WTC11 (cell line): ENCODE results near the gene MARK3. TPM values are rescaled to one million over a fixed set of nuclear protein-coding genes. Genes with fewer than 3 reads are reported as not detected.

Source experiments
- ATAC-seq: fragments of 200-7000 bp; cut with Tn5 transposase; 2 replicates; pipeline ENCODE4 v1.10.0; 2021; ENCODE audit warnings: mild to moderate bottlenecking, moderate library complexity
- CTCF ChIA-PET: fragments of 300-600 bp; sonication (Branson Sonifier 250); formaldehyde crosslinking; loops from one replicate; lab custom pipeline; 2021; ENCODE audit warnings: antibody characterized with exemption; lab: Charles Lee
- POLR2A ChIA-PET: fragments of 350-600 bp; sonication (Branson Sonifier 250); formaldehyde crosslinking; loops from one replicate; lab custom pipeline; 2021; ENCODE audit warnings: antibody characterized with exemption; lab: Charles Lee
- DNase-seq: peaks from one replicate; pipeline ENCODE4 v3.0.0; 2021; ENCODE audit warnings: low spot score
- H3K27ac Mint-ChIP-seq: 2 replicates; pipeline ENCODE4 v1.8.0; 2021; ENCODE audit warnings: mixed read lengths
- H3K27me3 Mint-ChIP-seq: 2 replicates; pipeline ENCODE4 v1.8.0; 2021; ENCODE audit warnings: low read depth, mild to moderate bottlenecking, moderate library complexity, mixed read lengths
- H3K36me3 Mint-ChIP-seq: 2 replicates; pipeline ENCODE4 v1.8.0; 2021; ENCODE audit warnings: mixed read lengths
- H3K4me1 Mint-ChIP-seq: 2 replicates; pipeline ENCODE4 v1.8.0; 2022; ENCODE audit warnings: mixed read lengths
- H3K4me3 Mint-ChIP-seq: 2 replicates; pipeline ENCODE4 v1.8.0; 2021; ENCODE audit warnings: mild to moderate bottlenecking, moderate library complexity, mixed read lengths
- H3K9me3 Mint-ChIP-seq: 2 replicates; pipeline ENCODE4 v1.8.0; 2021; ENCODE audit warnings: mixed read lengths
- AFF4 ChIP-seq: sonication (generic); formaldehyde crosslinking; IDR thresholded peaks from 2 replicates; pipeline ENCODE4 v1.8.1; 2023; ENCODE audit warnings: mild to moderate bottlenecking, missing genetic modification reagents, borderline replicate concordance
- ATF1 ChIP-seq: sonication (generic); formaldehyde crosslinking; IDR thresholded peaks from 2 replicates; pipeline ENCODE4 v1.8.1; 2023; ENCODE audit warnings: mild to moderate bottlenecking, moderate library complexity, missing genetic modification reagents
- ATF2 ChIP-seq: sonication (generic); formaldehyde crosslinking; IDR thresholded peaks from 2 replicates; pipeline ENCODE4 v1.8.1; 2022; ENCODE audit warnings: low read depth, missing genetic modification reagents, borderline replicate concordance
- ATF3 ChIP-seq: sonication (generic); formaldehyde crosslinking; conservative IDR thresholded peaks from 2 replicates; pipeline ENCODE4 v1.8.1; 2022; ENCODE audit warnings: mild to moderate bottlenecking, missing genetic modification reagents
- CREM ChIP-seq: sonication (generic); formaldehyde crosslinking; IDR thresholded peaks from 2 replicates; pipeline ENCODE4 v1.8.1; 2022; ENCODE audit warnings: mild to moderate bottlenecking, missing genetic modification reagents, moderate library complexity
- HMGA2 ChIP-seq: fragments of 250-450 bp; sonication (Bioruptor Pico); IDR thresholded peaks from 2 replicates; pipeline ENCODE4 v1.4.0; 2021; ENCODE audit warnings: mild to moderate bottlenecking, moderate library complexity
- MAX ChIP-seq: sonication (generic); formaldehyde crosslinking; IDR thresholded peaks from 2 replicates; pipeline ENCODE4 v1.8.0; 2022; ENCODE audit warnings: mild to moderate bottlenecking, missing genetic modification reagents
- SMAD3 ChIP-seq: sonication (generic); formaldehyde crosslinking; IDR thresholded peaks from 2 replicates; pipeline ENCODE4 v1.8.0; 2022; ENCODE audit warnings: missing genetic modification reagents, mild to moderate bottlenecking, borderline replicate concordance
- SMAD4 ChIP-seq: sonication (generic); formaldehyde crosslinking; IDR thresholded peaks from 2 replicates; pipeline ENCODE4 v1.8.0; 2022; ENCODE audit warnings: mild to moderate bottlenecking, missing genetic modification reagents
- TEAD4 ChIP-seq: sonication (generic); formaldehyde crosslinking; IDR thresholded peaks from 2 replicates; pipeline ENCODE4 v1.8.0; 2022; ENCODE audit warnings: mild to moderate bottlenecking, missing genetic modification reagents
- ZNF396 ChIP-seq: fragments of 250-450 bp; sonication (Bioruptor Pico); IDR thresholded peaks from 2 replicates; pipeline ENCODE4 v1.8.0; 2021; ENCODE audit warnings: mild to moderate bottlenecking, moderate library complexity, borderline replicate concordance
- ZNF423 ChIP-seq: fragments of 250-450 bp; sonication (Bioruptor Pico); IDR thresholded peaks from 2 replicates; pipeline ENCODE4 v2.1.2; 2022; ENCODE audit warnings: mild to moderate bottlenecking, moderate library complexity
- total RNA-seq: library from RNA; stranded (reverse); gene quantifications from 3 replicates; pipeline ENCODE4 v1.2.3, GENCODE V29; 2021
- TF ChIP-seq, protein P1 (sequence below): sonication (generic); formaldehyde crosslinking; IDR thresholded peaks from 2 replicates; pipeline ENCODE4 v1.8.1; 2023; ENCODE audit warnings: mild to moderate bottlenecking, missing genetic modification reagents, moderate library complexity
- TF ChIP-seq, protein P2 (sequence below): fragments of 250-450 bp; sonication (Bioruptor Pico); IDR thresholded peaks from 2 replicates; pipeline ENCODE4 v1.8.0; 2021; ENCODE audit warnings: mild to moderate bottlenecking
- TF ChIP-seq, protein P3 (sequence below): sonication (generic); formaldehyde crosslinking; IDR thresholded peaks from 2 replicates; pipeline ENCODE4 v1.8.0; 2023; ENCODE audit warnings: mild to moderate bottlenecking, missing genetic modification reagents
- TF ChIP-seq, protein P4 (sequence below): fragments of 250-450 bp; sonication (Bioruptor Pico); IDR thresholded peaks from 2 replicates; pipeline ENCODE4 v1.9.0; 2021; ENCODE audit warnings: mild to moderate bottlenecking, borderline replicate concordance

The MARK3 gene
- total RNA-seq, 1 experiment from 2014 or later: 93.7 TPM

GRCh38 chr14:103545915-103546651 is 160.9 kb downstream of the MARK3 start:
- no peak overlapping the region for H3K27ac Mint-ChIP-seq
- POLR2A ChIA-PET: no interaction called here

DNA sequence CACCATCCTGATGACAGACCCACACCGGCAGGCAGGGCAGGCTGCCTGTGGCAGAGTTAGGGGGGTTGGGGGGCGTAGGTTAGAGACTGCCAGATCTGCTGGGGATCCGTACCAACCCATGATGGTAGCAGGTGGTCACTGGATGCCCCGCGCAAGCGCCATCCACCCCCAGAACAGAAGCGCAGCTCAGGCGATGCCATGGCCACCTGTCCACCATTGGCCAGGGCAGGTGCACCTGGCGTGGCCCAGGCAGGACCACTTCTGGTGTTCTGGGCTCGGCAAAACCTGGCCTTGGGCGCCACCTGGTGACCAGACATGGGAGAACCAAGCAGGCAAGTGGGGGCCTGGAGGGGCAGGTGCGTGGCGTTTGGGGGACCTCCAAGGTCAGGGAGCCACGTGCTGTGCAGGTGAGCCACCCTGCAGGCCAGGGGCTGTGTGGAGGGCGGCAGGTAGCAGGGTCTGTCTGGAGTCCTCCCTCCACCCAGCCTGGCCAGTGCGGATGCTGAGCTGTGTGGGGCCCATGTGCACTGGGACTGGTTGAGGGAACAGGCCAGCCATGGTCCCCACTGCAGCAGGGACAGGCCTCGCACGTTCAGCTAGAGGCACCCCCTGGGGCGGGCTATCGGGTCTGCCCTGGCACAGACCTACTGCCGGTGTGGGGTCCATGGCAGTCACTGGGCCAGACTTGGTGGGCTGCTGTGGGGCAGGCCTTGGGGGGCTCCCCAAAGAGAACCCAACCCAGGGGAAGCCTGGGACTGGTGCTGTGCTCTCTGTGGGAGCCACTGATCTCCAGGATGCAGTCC is 161.6 kb downstream of the MARK3 start:
- ChIA-PET POLR2A (interaction anchor here (0.5 kb wide), 2 partner anchors 46 to 1103 kb away, joined by 3 read pairs; no protein-coding TSS in a partner anchor), CTCF (interaction anchor here (0.6 to 21.0 kb wide), 19 partner anchors 8 to 213 kb away, joined by 3 to 455 read pairs (median 4); partner anchors contain the start of genes BAG5, CKB, COA8 and EIF5)
- no peak overlapping the region for H3K4me3 Mint-ChIP-seq
- H3K36me3 Mint-ChIP-seq: no peaks in the 10 kb centered on the region
- no peaks in the 10 kb centered on the region for H3K9me3 Mint-ChIP-seq
- no peaks in the 10 kb centered on the region for H3K27me3 Mint-ChIP-seq
- DNase-seq (peak; percentile 94), ATAC-seq (peak; percentile 67)
- no peak overlapping the region for H3K27ac Mint-ChIP-seq
- peaks cover 7% of the 10 kb centered on the region for H3K4me1 Mint-ChIP-seq
- TF ChIP-seq CREM (CRISPR knock-in tag) (no peak), HMGA2 (CRISPR knock-in tag) (no peak), ATF1 (CRISPR knock-in tag) (no peak), ATF3 (CRISPR knock-in tag) (no peak), ZNF423 (CRISPR knock-in tag) (no peak), MAX (CRISPR knock-in tag) (peak; percentile 51; the same call in 1 of the 2 replicates), SMAD4 (CRISPR knock-in tag) (no peak), SMAD3 (no peak), ATF2 (CRISPR knock-in tag) (no peak), TEAD4 (CRISPR knock-in tag) (no peak), AFF4 (CRISPR knock-in tag) (no peak)
- TF ChIP-seq, protein P1, sequence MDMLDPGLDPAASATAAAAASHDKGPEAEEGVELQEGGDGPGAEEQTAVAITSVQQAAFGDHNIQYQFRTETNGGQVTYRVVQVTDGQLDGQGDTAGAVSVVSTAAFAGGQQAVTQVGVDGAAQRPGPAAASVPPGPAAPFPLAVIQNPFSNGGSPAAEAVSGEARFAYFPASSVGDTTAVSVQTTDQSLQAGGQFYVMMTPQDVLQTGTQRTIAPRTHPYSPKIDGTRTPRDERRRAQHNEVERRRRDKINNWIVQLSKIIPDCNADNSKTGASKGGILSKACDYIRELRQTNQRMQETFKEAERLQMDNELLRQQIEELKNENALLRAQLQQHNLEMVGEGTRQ (CRISPR knock-in tag): peak; percentile 42; the same call in 1 of the 2 replicates
- TF ChIP-seq, protein P2, sequence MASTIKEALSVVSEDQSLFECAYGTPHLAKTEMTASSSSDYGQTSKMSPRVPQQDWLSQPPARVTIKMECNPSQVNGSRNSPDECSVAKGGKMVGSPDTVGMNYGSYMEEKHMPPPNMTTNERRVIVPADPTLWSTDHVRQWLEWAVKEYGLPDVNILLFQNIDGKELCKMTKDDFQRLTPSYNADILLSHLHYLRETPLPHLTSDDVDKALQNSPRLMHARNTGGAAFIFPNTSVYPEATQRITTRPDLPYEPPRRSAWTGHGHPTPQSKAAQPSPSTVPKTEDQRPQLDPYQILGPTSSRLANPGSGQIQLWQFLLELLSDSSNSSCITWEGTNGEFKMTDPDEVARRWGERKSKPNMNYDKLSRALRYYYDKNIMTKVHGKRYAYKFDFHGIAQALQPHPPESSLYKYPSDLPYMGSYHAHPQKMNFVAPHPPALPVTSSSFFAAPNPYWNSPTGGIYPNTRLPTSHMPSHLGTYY: no peak
- TF ChIP-seq, protein P3, sequence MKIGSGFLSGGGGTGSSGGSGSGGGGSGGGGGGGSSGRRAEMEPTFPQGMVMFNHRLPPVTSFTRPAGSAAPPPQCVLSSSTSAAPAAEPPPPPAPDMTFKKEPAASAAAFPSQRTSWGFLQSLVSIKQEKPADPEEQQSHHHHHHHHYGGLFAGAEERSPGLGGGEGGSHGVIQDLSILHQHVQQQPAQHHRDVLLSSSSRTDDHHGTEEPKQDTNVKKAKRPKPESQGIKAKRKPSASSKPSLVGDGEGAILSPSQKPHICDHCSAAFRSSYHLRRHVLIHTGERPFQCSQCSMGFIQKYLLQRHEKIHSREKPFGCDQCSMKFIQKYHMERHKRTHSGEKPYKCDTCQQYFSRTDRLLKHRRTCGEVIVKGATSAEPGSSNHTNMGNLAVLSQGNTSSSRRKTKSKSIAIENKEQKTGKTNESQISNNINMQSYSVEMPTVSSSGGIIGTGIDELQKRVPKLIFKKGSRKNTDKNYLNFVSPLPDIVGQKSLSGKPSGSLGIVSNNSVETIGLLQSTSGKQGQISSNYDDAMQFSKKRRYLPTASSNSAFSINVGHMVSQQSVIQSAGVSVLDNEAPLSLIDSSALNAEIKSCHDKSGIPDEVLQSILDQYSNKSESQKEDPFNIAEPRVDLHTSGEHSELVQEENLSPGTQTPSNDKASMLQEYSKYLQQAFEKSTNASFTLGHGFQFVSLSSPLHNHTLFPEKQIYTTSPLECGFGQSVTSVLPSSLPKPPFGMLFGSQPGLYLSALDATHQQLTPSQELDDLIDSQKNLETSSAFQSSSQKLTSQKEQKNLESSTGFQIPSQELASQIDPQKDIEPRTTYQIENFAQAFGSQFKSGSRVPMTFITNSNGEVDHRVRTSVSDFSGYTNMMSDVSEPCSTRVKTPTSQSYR (CRISPR knock-in tag): no peak
- TF ChIP-seq, protein P4, sequence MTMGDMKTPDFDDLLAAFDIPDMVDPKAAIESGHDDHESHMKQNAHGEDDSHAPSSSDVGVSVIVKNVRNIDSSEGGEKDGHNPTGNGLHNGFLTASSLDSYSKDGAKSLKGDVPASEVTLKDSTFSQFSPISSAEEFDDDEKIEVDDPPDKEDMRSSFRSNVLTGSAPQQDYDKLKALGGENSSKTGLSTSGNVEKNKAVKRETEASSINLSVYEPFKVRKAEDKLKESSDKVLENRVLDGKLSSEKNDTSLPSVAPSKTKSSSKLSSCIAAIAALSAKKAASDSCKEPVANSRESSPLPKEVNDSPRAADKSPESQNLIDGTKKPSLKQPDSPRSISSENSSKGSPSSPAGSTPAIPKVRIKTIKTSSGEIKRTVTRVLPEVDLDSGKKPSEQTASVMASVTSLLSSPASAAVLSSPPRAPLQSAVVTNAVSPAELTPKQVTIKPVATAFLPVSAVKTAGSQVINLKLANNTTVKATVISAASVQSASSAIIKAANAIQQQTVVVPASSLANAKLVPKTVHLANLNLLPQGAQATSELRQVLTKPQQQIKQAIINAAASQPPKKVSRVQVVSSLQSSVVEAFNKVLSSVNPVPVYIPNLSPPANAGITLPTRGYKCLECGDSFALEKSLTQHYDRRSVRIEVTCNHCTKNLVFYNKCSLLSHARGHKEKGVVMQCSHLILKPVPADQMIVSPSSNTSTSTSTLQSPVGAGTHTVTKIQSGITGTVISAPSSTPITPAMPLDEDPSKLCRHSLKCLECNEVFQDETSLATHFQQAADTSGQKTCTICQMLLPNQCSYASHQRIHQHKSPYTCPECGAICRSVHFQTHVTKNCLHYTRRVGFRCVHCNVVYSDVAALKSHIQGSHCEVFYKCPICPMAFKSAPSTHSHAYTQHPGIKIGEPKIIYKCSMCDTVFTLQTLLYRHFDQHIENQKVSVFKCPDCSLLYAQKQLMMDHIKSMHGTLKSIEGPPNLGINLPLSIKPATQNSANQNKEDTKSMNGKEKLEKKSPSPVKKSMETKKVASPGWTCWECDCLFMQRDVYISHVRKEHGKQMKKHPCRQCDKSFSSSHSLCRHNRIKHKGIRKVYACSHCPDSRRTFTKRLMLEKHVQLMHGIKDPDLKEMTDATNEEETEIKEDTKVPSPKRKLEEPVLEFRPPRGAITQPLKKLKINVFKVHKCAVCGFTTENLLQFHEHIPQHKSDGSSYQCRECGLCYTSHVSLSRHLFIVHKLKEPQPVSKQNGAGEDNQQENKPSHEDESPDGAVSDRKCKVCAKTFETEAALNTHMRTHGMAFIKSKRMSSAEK (CRISPR knock-in tag): no peak

More at GRCh38 chr14:103545915-103546651, 160.9 kb downstream of the MARK3 start:
- CTCF ChIA-PET: interaction anchor here (0.6 to 21.0 kb wide), 12 partner anchors 9 to 212 kb away, joined by 3 to 455 read pairs (median 6); partner anchors contain the start of genes BAG5, CKB, COA8 and EIF5
- no peak for TF ChIP-seq ZNF396 (CRISPR knock-in tag)
- Mint-ChIP-seq H3K4me1 (peaks cover 5% of the 10 kb centered on the region; the same call in 1 of the 2 replicates), H3K36me3 (no peaks in the 10 kb centered on the region), H3K9me3 (no peaks in the 10 kb centered on the region), H3K4me3 (no peak overlapping the region), H3K27me3 (no peaks in the 10 kb centered on the region)
- ATAC-seq: no peak
- DNase-seq: no peak
